IMR-90 (cell line): ENCODE results near the gene FKRP. TPM values are rescaled to one million over a fixed set of nuclear protein-coding genes. Genes with fewer than 3 reads are reported as not detected.

Source experiments
- ATAC-seq: fragments of 200-7000 bp; cut with Tn5 transposase; 2 replicates; pipeline ENCODE4 v1.9.1; 2020; ENCODE audit warnings: low read depth, mild to moderate bottlenecking, moderate library complexity
- BruUV-seq: library from RNA; stranded (reverse); fragments of 400-500 nt; replicated peaks from 2 replicates; lab custom pipeline; 2021; lab: Mats Ljungman, UMichigan
- CTCF ChIA-PET: fragments of 300-600 bp; formaldehyde crosslinking; extraction: SDS; loops from one replicate; lab custom pipeline; 2021; ENCODE audit warnings: antibody characterized with exemption; lab: Yijun Ruan, JAX
- POLR2A ChIA-PET: fragments of 300-600 bp; sonication (Branson Sonifier 250); formaldehyde crosslinking; loops from one replicate; lab custom pipeline; 2022; ENCODE audit warnings: antibody characterized with exemption; ENCODE audit not compliant: unreplicated experiment; lab: Charles Lee
- DNase-seq: peaks from one replicate; pipeline ENCODE4 v3.0.0; 2013
- H2AFZ ChIP-seq: replicated peaks from 2 replicates; pipeline ENCODE3; 2013; ENCODE audit warnings: low read length, mild to moderate bottlenecking; ENCODE audit not compliant: poor library complexity
- H2AK5ac ChIP-seq: 2 replicates; pipeline ENCODE4 v1.6.1; 2013; ENCODE audit warnings: low read depth, low read length, inconsistent platforms
- H2AK9ac ChIP-seq: replicated peaks from 2 replicates; pipeline ENCODE3; 2013; ENCODE audit warnings: mild to moderate bottlenecking, low read depth, low read length, moderate library complexity; ENCODE audit not compliant: poor library complexity
- H2BK120ac ChIP-seq: 2 replicates; pipeline ENCODE4 v1.6.1; 2013; ENCODE audit warnings: low read depth, low read length, inconsistent platforms
- H2BK15ac ChIP-seq: 3 replicates; pipeline ENCODE4 v1.6.1; 2013; ENCODE audit warnings: low read depth, low read length, inconsistent platforms
- H2BK20ac ChIP-seq: 2 replicates; pipeline ENCODE4 v1.6.1; 2013; ENCODE audit warnings: low read depth, mild to moderate bottlenecking, inconsistent platforms, low read length, moderate library complexity
- H2BK5ac ChIP-seq: 2 replicates; pipeline ENCODE4 v1.6.1; 2013; ENCODE audit warnings: mild to moderate bottlenecking, low read depth, low read length, inconsistent platforms; ENCODE audit not compliant: poor library complexity, severe bottlenecking
- H3K14ac ChIP-seq: replicated peaks from 2 replicates; pipeline ENCODE4 v1.6.1; 2013; ENCODE audit warnings: low read depth, low read length, inconsistent platforms
- H3K18ac ChIP-seq: 2 replicates; pipeline ENCODE4 v1.6.1; 2013; ENCODE audit warnings: low read depth, low read length, control low read depth
- H3K23ac ChIP-seq: 2 replicates; pipeline ENCODE4 v1.6.1; 2013; ENCODE audit warnings: low read depth, low read length, inconsistent platforms
- H3K27ac ChIP-seq: 2 replicates; pipeline ENCODE4 v1.5.1; 2013; ENCODE audit warnings: mild to moderate bottlenecking, control low read depth, low read length; ENCODE audit not compliant: insufficient read depth
- H3K27me3 ChIP-seq: 2 replicates; pipeline ENCODE4 v1.6.1; 2013; ENCODE audit warnings: low read length; ENCODE audit not compliant: control insufficient read depth, insufficient read depth
- H3K36me3 ChIP-seq: 2 replicates; pipeline ENCODE4 v1.6.1; 2013; ENCODE audit warnings: low read length, mixed read lengths; ENCODE audit not compliant: control insufficient read depth, insufficient read depth
- H3K4ac ChIP-seq: 2 replicates; pipeline ENCODE4 v1.6.1; 2013; ENCODE audit warnings: low read depth, low read length, inconsistent platforms
- H3K4me1 ChIP-seq: 2 replicates; pipeline ENCODE4 v1.6.1; 2013; ENCODE audit warnings: low read length, mixed read lengths; ENCODE audit not compliant: control insufficient read depth, insufficient read depth
- H3K4me2 ChIP-seq: 2 replicates; pipeline ENCODE4 v1.6.1; 2013; ENCODE audit warnings: low read depth, mild to moderate bottlenecking, control low read depth, low read length, moderate library complexity
- H3K4me3 ChIP-seq: 2 replicates; pipeline ENCODE4 v1.5.1; 2013; ENCODE audit warnings: low read depth, mild to moderate bottlenecking, control low read depth, low read length, moderate library complexity; ENCODE audit not compliant: insufficient read depth
- H3K56ac ChIP-seq: 2 replicates; pipeline ENCODE4 v1.6.1; 2013; ENCODE audit warnings: low read length, inconsistent platforms; ENCODE audit not compliant: insufficient read depth; ENCODE audit errors: extremely low read depth
- H3K79me1 ChIP-seq, 2 experiments: 2 replicates each; pipeline ENCODE4 v1.6.1; 2013; ENCODE audit warnings: low read length in 2 of 2, inconsistent platforms in 1 of 2, low read depth in 1 of 2
- H3K9ac ChIP-seq: 2 replicates; pipeline ENCODE4 v1.6.1; 2013; ENCODE audit warnings: low read depth, low read length, control low read depth
- H3K9me1 ChIP-seq: 2 replicates; pipeline ENCODE4 v1.6.1; 2013; ENCODE audit warnings: low read length, inconsistent platforms; ENCODE audit not compliant: insufficient read depth
- H3K9me3 ChIP-seq: 2 replicates; pipeline ENCODE4 v1.6.1; 2013; ENCODE audit warnings: low read length; ENCODE audit not compliant: control insufficient read depth, insufficient read depth
- H4K20me1 ChIP-seq: 2 replicates; pipeline ENCODE4 v1.6.1; 2013; ENCODE audit warnings: low read length, inconsistent platforms; ENCODE audit not compliant: insufficient read depth
- H4K5ac ChIP-seq: 2 replicates; pipeline ENCODE4 v1.6.1; 2013; ENCODE audit warnings: mild to moderate bottlenecking, low read depth, low read length, control low read depth
- H4K8ac ChIP-seq, 2 experiments: 2 replicates each; pipeline ENCODE4 v1.6.1; 2013; ENCODE audit warnings: low read depth in 2 of 2, low read length in 2 of 2, control low read depth in 1 of 2, inconsistent platforms in 1 of 2
- H4K91ac ChIP-seq: 2 replicates; pipeline ENCODE4 v1.6.1; 2013; ENCODE audit warnings: low read depth, low read length, inconsistent platforms; ENCODE audit not compliant: insufficient read depth
- BHLHE40 ChIP-seq: fragments of 150-350 bp; IDR thresholded peaks from 2 replicates; pipeline ENCODE4 v1.6.1; 2016; ENCODE audit warnings: mild to moderate bottlenecking, low read depth, low read length
- CEBPB ChIP-seq: IDR thresholded peaks from 2 replicates; pipeline ENCODE4 v1.6.1; 2012; ENCODE audit warnings: low read depth, low read length, improper control_type of control experiment
- CHD1 ChIP-seq: IDR thresholded peaks from 2 replicates; pipeline ENCODE4 v1.6.1; 2012; ENCODE audit warnings: low read depth, low read length, improper control_type of control experiment
- CTCF ChIP-seq: conservative IDR thresholded peaks from 2 replicates; pipeline ENCODE4 v1.5.1; 2012; ENCODE audit warnings: mild to moderate bottlenecking, low read depth, low read length, improper control_type of control experiment
- ELK1 ChIP-seq: fragments of 150-350 bp; IDR thresholded peaks from 2 replicates; pipeline ENCODE4 v1.6.1; 2016; ENCODE audit warnings: low read depth, mild to moderate bottlenecking, low read length, moderate library complexity, borderline replicate concordance
- FOS ChIP-seq: fragments of 150-350 bp; IDR thresholded peaks from 2 replicates; pipeline ENCODE4 v1.6.1; 2016; ENCODE audit warnings: low read depth, low read length
- MAFK ChIP-seq: IDR thresholded peaks from 2 replicates; pipeline ENCODE4 v1.6.1; 2012; ENCODE audit warnings: low read depth, low read length, improper control_type of control experiment
- MAZ ChIP-seq: IDR thresholded peaks from 2 replicates; pipeline ENCODE4 v1.6.1; 2012; ENCODE audit warnings: low read depth, mild to moderate bottlenecking, low read length, improper control_type of control experiment, moderate library complexity, borderline replicate concordance
- MXI1 ChIP-seq: IDR thresholded peaks from 2 replicates; pipeline ENCODE4 v1.6.1; 2012; ENCODE audit warnings: low read depth, mild to moderate bottlenecking, low read length, moderate library complexity, borderline replicate concordance
- NFE2L2 ChIP-seq: fragments of 150-350 bp; IDR thresholded peaks from 2 replicates; pipeline ENCODE4 v1.6.1; 2016; ENCODE audit warnings: low read depth, mild to moderate bottlenecking, low read length
- POLR2A ChIP-seq: IDR thresholded peaks from 2 replicates; pipeline ENCODE4 v1.6.1; 2012; ENCODE audit warnings: mild to moderate bottlenecking, low read depth, low read length
- RAD21 ChIP-seq: IDR thresholded peaks from 2 replicates; pipeline ENCODE4 v1.6.1; 2012; ENCODE audit warnings: low read length, improper control_type of control experiment
- RCOR1 ChIP-seq: IDR thresholded peaks from 2 replicates; pipeline ENCODE4 v1.6.1; 2012; ENCODE audit warnings: mild to moderate bottlenecking, low read length, improper control_type of control experiment; ENCODE audit not compliant: insufficient replicate concordance
- RFX5 ChIP-seq: IDR thresholded peaks from 2 replicates; pipeline ENCODE4 v1.8.0; 2012; ENCODE audit warnings: low read depth, mild to moderate bottlenecking, low read length, moderate library complexity
- SMC3 ChIP-seq: fragments of 150-350 bp; IDR thresholded peaks from 2 replicates; pipeline ENCODE4 v1.6.1; 2016; ENCODE audit warnings: low read depth, mild to moderate bottlenecking, antibody characterized with exemption, low read length, moderate library complexity
- USF2 ChIP-seq: fragments of 150-350 bp; IDR thresholded peaks from 2 replicates; pipeline ENCODE4 v1.6.1; 2017; ENCODE audit warnings: mild to moderate bottlenecking, antibody characterized with exemption, low read length, low read depth
- WGBS, 2 experiments: methylation state at CpG; one replicate each; pipeline versions ENCODE4 v1.1.5 to v1.1.7; 2013; ENCODE audit warnings: missing lambda C conversion rate in 2 of 2; ENCODE audit not compliant: insufficient read length in 1 of 2; ENCODE audit errors: extremely low coverage in 2 of 2; 5-methylcytosine and 5-hydroxymethylcytosine counted together
- dilution Hi-C: fragments of 300-500 bp; cut with HindIII; formaldehyde crosslinking; loops from one replicate; pipeline ENCODE4 v1.14.3; 2018; ENCODE audit warnings: low sequenced_read_pairs; ENCODE audit not compliant: unreplicated experiment
- in situ Hi-C: fragments of 300-500 bp; cut with MboI; formaldehyde crosslinking; loops from 3 replicates; pipeline ENCODE4 v1.14.3; 2019; ENCODE audit warnings: low sequenced_read_pairs, inconsistent platforms, mixed read lengths
- intact Hi-C: fragments of 100-400 bp; cut with micrococcal nuclease; formaldehyde crosslinking; loops from 2 replicates; pipeline ENCODE4 v1.10.0; 2022
- polyA plus RNA-seq, 3 experiments: library from polyadenylated mRNA; depleted of rRNA; stranded (reverse); fragments of >200 nt; gene quantifications; 2 replicates each; pipeline ENCODE4 v1.2.3, GENCODE V29; 2012; ENCODE audit warnings: low replicate concordance in 1 of 3
- total RNA-seq: library from RNA; depleted of rRNA; stranded (reverse); fragments of >200 nt; gene quantifications from 2 replicates; pipeline ENCODE4 v1.2.3, GENCODE V29; 2012

Gene FKRP
- total and polyA plus RNA-seq, 2 of the 4 experiments (the other 2 are of a cell fraction) = 6.1 to 25.3 TPM

GRCh38 chr19:46733690-46734292, 12.1 kb upstream of the FKRP start:
- no CpG with 5 or more reads among the region's 11 CpGs for WGBS, 2 experiments
- H2AFZ ChIP-seq = no peak overlapping the region
- H3K14ac ChIP-seq = no peak overlapping the region
- intact Hi-C loops (no loop called here), dilution Hi-C loops (no loop called here), in situ Hi-C loops (no loop called here)
- H3K23ac ChIP-seq = no peak overlapping the region
- no peak overlapping the region for H3K4me2 ChIP-seq
- CTCF ChIA-PET = no interaction called here
- peaks cover 85% of the 10 kb centered on the region for H4K20me1 ChIP-seq
- POLR2A ChIA-PET = interaction anchor here (0.6 kb wide), 1 partner anchor 45 kb away, joined by 3 read pairs; no protein-coding TSS in a partner anchor
- H3K9me1 ChIP-seq = peaks cover 29% of the 10 kb centered on the region
- H2BK20ac ChIP-seq = no peak overlapping the region
- H3K27ac ChIP-seq = no peak overlapping the region
- H3K4me1 ChIP-seq = peaks cover 27% of the 10 kb centered on the region
- DNase-seq (no peak), ATAC-seq (no peak)
- no peak overlapping the region for H2AK5ac ChIP-seq
- no peak overlapping the region for H3K4ac ChIP-seq
- H3K27me3 ChIP-seq = no peaks in the 10 kb centered on the region
- no peak overlapping the region for H2BK15ac ChIP-seq
- H2AK9ac ChIP-seq = no peak overlapping the region
- H3K9me3 ChIP-seq = no peaks in the 10 kb centered on the region
- TF ChIP-seq FOS = no peak
- no peak for TF ChIP-seq CEBPB
- no peak for TF ChIP-seq CTCF
- no peak for TF ChIP-seq CHD1
- TF ChIP-seq NFE2L2 = no peak
- TF ChIP-seq USF2 = no peak
- no peak for TF ChIP-seq RCOR1
- TF ChIP-seq RFX5 = no peak
- TF ChIP-seq MAZ = no peak
- no peak for TF ChIP-seq BHLHE40
- TF ChIP-seq MAFK = no peak
- no peak for TF ChIP-seq RAD21
- TF ChIP-seq MXI1 = no peak
- TF ChIP-seq SMC3 = no peak
- no peak for TF ChIP-seq ELK1
- TF ChIP-seq POLR2A = no peak
- H4K91ac ChIP-seq = no peak overlapping the region
- H4K5ac ChIP-seq = no peak overlapping the region
- BruUV-seq = TSS peak; percentile 42
- H3K9ac ChIP-seq = no peak overlapping the region
- no peak overlapping the region for H3K56ac ChIP-seq
- no peak overlapping the region for H2BK5ac ChIP-seq
- no peak overlapping the region for H2BK120ac ChIP-seq
- no peak overlapping the region for H3K4me3 ChIP-seq
- H3K18ac ChIP-seq = no peak overlapping the region
- H3K36me3 ChIP-seq = peaks cover 67% of the 10 kb centered on the region
- no peak overlapping the region for H4K8ac ChIP-seq
- peaks cover 46 to 86% of the 10 kb centered on the region in 2 experiments for H3K79me1 ChIP-seq
